ENCODE measurements around the gene FAM163B. TPM values are rescaled to one million over a fixed set of nuclear protein-coding genes. Genes with fewer than 3 reads are reported as not detected.
A peak's percentile ranks its signal among the peaks of the same experiment; 100 is the strongest.

FAM163B gene
- total and polyA plus RNA-seq, 2 of the 8 experiments (the other 6 are each of a cell fraction or from before 2014, with no cell fraction given) = 0.63 to 1.0 TPM

DNA sequence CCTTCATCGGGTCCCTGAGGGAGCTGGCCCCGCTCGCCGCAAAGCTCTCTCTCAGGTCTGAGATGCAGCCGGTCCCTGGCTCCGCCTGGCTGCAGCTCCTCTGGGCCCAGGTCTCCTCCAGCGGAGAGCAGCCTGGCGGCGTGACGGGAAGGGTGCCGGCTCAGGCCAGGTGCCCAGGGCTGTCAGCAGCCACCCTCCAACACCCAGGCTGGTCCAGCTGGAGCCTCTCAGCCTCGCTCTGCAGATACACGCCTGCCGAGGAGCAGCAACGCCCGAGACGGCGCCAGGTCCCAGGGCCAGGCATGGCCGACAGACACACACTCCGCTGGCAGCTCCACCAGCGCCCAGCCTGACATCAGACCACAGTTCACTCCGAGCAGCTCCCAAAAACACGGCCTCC, 25.6 kb downstream of the FAM163B start:
- no peaks in the 10 kb centered on the region for H3K27me3 ChIP-seq (replicated peaks in 1 of 4; ENCODE audit: control insufficient read depth in 3 of 4, extremely low read depth in 1 of 4, insufficient read depth in 3 of 4, low read length in 3 of 4)
- no peak overlapping the region for H2BK12ac ChIP-seq (ENCODE audit: low read depth, low read length)
- peaks cover 0 to 3% of the 10 kb centered on the region in 2 experiments; a peak in 1 of 4 replicates for H3K9me3 ChIP-seq (ENCODE audit: insufficient read depth in 2 of 2, low read depth in 1 of 2, low read length in 1 of 2)
- peaks cover 3 to 24% (median 19%) of the 10 kb centered on the region in 4 experiments for H3K4me1 ChIP-seq (replicated peaks in 1 of 4; ENCODE audit: control insufficient read depth in 3 of 4, insufficient read depth in 4 of 4, low read length in 3 of 4)
- no peaks in the 10 kb centered on the region for H4K20me1 ChIP-seq (replicated peaks in 1 of 2; ENCODE audit: control insufficient read depth in 1 of 2, insufficient read depth in 2 of 2, low read length in 2 of 2)
- no peaks in the 10 kb centered on the region for H3K23me2 ChIP-seq (ENCODE audit: low read depth, low read length)
- no peak overlapping the region for H3K14ac ChIP-seq (ENCODE audit: insufficient read length)
- H2BK15ac ChIP-seq (ENCODE audit: low read length) = 0 out of 2 replicates have a peak overlapping the region, but pooled peaks have one; percentile 72
- H3K36me3 ChIP-seq (ENCODE audit: control insufficient read depth in 2 of 4, insufficient read depth in 4 of 4, low read length in 3 of 4) = no peaks in the 10 kb centered on the region
- no peak overlapping the region for H2BK20ac ChIP-seq (ENCODE audit: low read length)
- H2BK120ac ChIP-seq (replicated peaks; ENCODE audit: low read depth, low read length) = no peak overlapping the region
- H3K4me3 ChIP-seq (ENCODE audit: extremely low read depth in 1 of 4, insufficient read depth in 2 of 4, low read depth in 3 of 4, low read length in 4 of 4) = no peak overlapping the region
- DNase-seq (ENCODE audit: low read depth in 1 of 2, low spot score in 2 of 2) (no peak), FAIRE-seq (no peak)
- peak overlapping the region; percentile 81 for H4K91ac ChIP-seq (replicated peaks; ENCODE audit: insufficient read length, low read length)
- no peaks in the 10 kb centered on the region for H3K79me1 ChIP-seq (ENCODE audit: low read depth, low read length)
- POLR2A ChIA-PET (ENCODE audit: partially characterized antibody) = interaction anchor here (1.4 to 3.3 kb wide), 2 partner anchors 9 to 10 kb away, joined by 4 to 7 read pairs; no protein-coding TSS in a partner anchor
- H3K9ac ChIP-seq (replicated peaks in 1 of 4; ENCODE audit: extremely low read depth in 1 of 4, low read depth in 3 of 4, low read length in 3 of 4) = no peak overlapping the region
- no peak overlapping the region for H2BK5ac ChIP-seq (ENCODE audit: low read depth, low read length)
- TF ChIP-seq PHF8 (conservative IDR thresholded peaks at IDR 0.05; ENCODE audit: low read depth, low read length) (no peak), BRCA1 (IDR thresholded peaks at IDR 0.05; ENCODE audit: low read depth, low read length) (no peak), TCF12 (IDR thresholded peaks at IDR 0.05; ENCODE audit: low read depth, low read length) (no peak), JUND (IDR thresholded peaks at IDR 0.05; ENCODE audit: low read length) (no peak)
- no peaks in the 10 kb centered on the region for H3K79me2 ChIP-seq (ENCODE audit: control insufficient read depth in 1 of 2, insufficient read depth in 2 of 2, low read length in 2 of 2)
- H3K56ac ChIP-seq (replicated peaks; ENCODE audit: insufficient read length, low read depth, low read length) = no peak overlapping the region
- 85% methylated on average over 21 of the region's 23 CpGs; no CpG with 5 or more reads in 1 of the 2 experiments for WGBS, 2 experiments (ENCODE audit: extremely low coverage in 1 of 2, insufficient coverage in 1 of 2, insufficient read length in 1 of 2, insufficient replicate concordance in 2 of 2, low coverage in 1 of 2, low lambda C conversion rate in 2 of 2, missing lambda C conversion rate in 1 of 2)
- no peak overlapping the region for H3K4ac ChIP-seq (replicated peaks; ENCODE audit: insufficient read length, low read depth, low read length)
- H3K27ac ChIP-seq (ENCODE audit: low read depth, low read length) = no peak overlapping the region
- H2AFZ ChIP-seq (ENCODE audit: low read length) = no peak overlapping the region
- no peak overlapping the region for H3K18ac ChIP-seq (ENCODE audit: extremely low read depth, low read length)
- CTCF ChIA-PET (ENCODE audit: partially characterized antibody) = interaction anchor here (0.6 to 4.2 kb wide), 7 partner anchors 9 to 437 kb away, joined by 3 to 17 read pairs (median 4); no protein-coding TSS in a partner anchor
- H2AK5ac ChIP-seq (ENCODE audit: low read depth, low read length) = peak overlapping the region; percentile 16; the same call in 1 of the 2 replicates
- H4K8ac ChIP-seq (ENCODE audit: extremely low read depth, insufficient read depth, low read length) = no peak overlapping the region
- H4K5ac ChIP-seq (ENCODE audit: insufficient read length, low read depth, low read length) = no peak overlapping the region
- H3K23ac ChIP-seq (ENCODE audit: insufficient read length) = no peak overlapping the region
- no peak overlapping the region for H3K4me2 ChIP-seq (ENCODE audit: insufficient read depth in 1 of 2, low read depth in 2 of 2, low read length in 2 of 2)

Data from H1 (cell line).